H9 (cell line): ENCODE results near the gene MOB3B. TPM values are rescaled to one million over a fixed set of nuclear protein-coding genes. Genes with fewer than 3 reads are reported as not detected.

ENCODE experiments used
- DNase-seq: peaks from one replicate; pipeline ENCODE4 v3.0.0-alpha.2; 2017
- H2AFZ ChIP-seq: one replicate; pipeline ENCODE4 v1.6.1; 2013; ENCODE audit warnings: mild to moderate bottlenecking, low read length, control low read depth, moderate library complexity
- H2AK5ac ChIP-seq: 2 replicates; pipeline ENCODE4 v1.6.1; 2013; ENCODE audit warnings: low read length, control low read depth, mixed read lengths; ENCODE audit not compliant: insufficient read length
- H2BK120ac ChIP-seq: one replicate; pipeline ENCODE4 v1.6.1; 2013; ENCODE audit warnings: low read depth, mild to moderate bottlenecking, low read length, control low read depth, inconsistent platforms; ENCODE audit not compliant: poor library complexity, severe bottlenecking
- H2BK12ac ChIP-seq: 2 replicates; pipeline ENCODE4 v1.6.1; 2013; ENCODE audit warnings: low read length, control low read depth, mixed read lengths, low read depth; ENCODE audit not compliant: insufficient read length
- H2BK15ac ChIP-seq: 2 replicates; pipeline ENCODE4 v1.6.1; 2013; ENCODE audit warnings: low read depth, low read length, control low read depth
- H2BK20ac ChIP-seq: one replicate; pipeline ENCODE4 v1.6.1; 2013; ENCODE audit warnings: low read depth, mild to moderate bottlenecking, low read length, control low read depth, inconsistent platforms; ENCODE audit not compliant: poor library complexity, severe bottlenecking
- H2BK5ac ChIP-seq: 2 replicates; pipeline ENCODE4 v1.6.1; 2013; ENCODE audit warnings: low read length, control low read depth, mixed read lengths; ENCODE audit not compliant: insufficient read length
- H3K14ac ChIP-seq: 2 replicates; pipeline ENCODE4 v1.6.1; 2013; ENCODE audit warnings: low read length, control low read depth; ENCODE audit not compliant: insufficient read depth
- H3K18ac ChIP-seq: 2 replicates; pipeline ENCODE4 v1.6.1; 2013; ENCODE audit warnings: low read depth, mild to moderate bottlenecking, mixed read lengths, low read length, control low read depth; ENCODE audit not compliant: insufficient read length
- H3K23ac ChIP-seq: 2 replicates; pipeline ENCODE4 v1.6.1; 2013; ENCODE audit warnings: low read length, control low read depth, mixed read lengths, low read depth; ENCODE audit not compliant: insufficient read length
- H3K23me2 ChIP-seq: 2 replicates; pipeline ENCODE4 v1.6.1; 2013; ENCODE audit warnings: low read depth, mild to moderate bottlenecking, mixed read lengths, low read length, control low read depth; ENCODE audit not compliant: insufficient read length, poor library complexity, severe bottlenecking
- H3K27ac ChIP-seq: 2 replicates; pipeline ENCODE4 v1.5.1; 2013; ENCODE audit warnings: low read length, control low read depth, mixed read lengths, low read depth; ENCODE audit not compliant: insufficient read length
- H3K27me3 ChIP-seq: 2 replicates; pipeline ENCODE4 v1.6.1; 2013; ENCODE audit warnings: low read length, control low read depth, inconsistent platforms; ENCODE audit not compliant: insufficient read depth
- H3K4ac ChIP-seq: 2 replicates; pipeline ENCODE4 v1.6.1; 2013; ENCODE audit warnings: low read depth, mild to moderate bottlenecking, control low read depth, inconsistent platforms, low read length, moderate library complexity
- H3K4me1 ChIP-seq: 2 replicates; pipeline ENCODE4 v1.6.1; 2013; ENCODE audit warnings: low read length, control low read depth, inconsistent platforms; ENCODE audit not compliant: insufficient read depth
- H3K4me2 ChIP-seq: 2 replicates; pipeline ENCODE4 v1.6.1; 2013; ENCODE audit warnings: low read length, control low read depth, mixed read lengths; ENCODE audit not compliant: insufficient read length, insufficient read depth
- H3K56ac ChIP-seq: 2 replicates; pipeline ENCODE4 v1.6.1; 2013; ENCODE audit warnings: low read depth, mild to moderate bottlenecking, mixed read lengths, low read length, control low read depth; ENCODE audit not compliant: insufficient read length
- H3K79me1 ChIP-seq: 2 replicates; pipeline ENCODE4 v1.6.1; 2013; ENCODE audit warnings: low read depth, mild to moderate bottlenecking, moderate library complexity, low read length, control low read depth, inconsistent platforms; ENCODE audit not compliant: insufficient read depth, poor library complexity, severe bottlenecking
- H3K79me2 ChIP-seq: 2 replicates; pipeline ENCODE4 v1.6.1; 2013; ENCODE audit warnings: low read length, control low read depth, inconsistent platforms; ENCODE audit not compliant: insufficient read depth
- H3K9ac ChIP-seq: 2 replicates; pipeline ENCODE4 v1.6.1; 2013; ENCODE audit warnings: low read length, control low read depth, mixed read lengths; ENCODE audit not compliant: insufficient read length; ENCODE audit errors: extremely low read depth
- H3K9me3 ChIP-seq: one replicate; pipeline ENCODE4 v1.6.1; 2013; ENCODE audit warnings: low read depth, low read length, inconsistent platforms; ENCODE audit not compliant: control insufficient read depth
- H3T11ph ChIP-seq: one replicate; pipeline ENCODE4 v1.6.1; 2013; ENCODE audit warnings: mild to moderate bottlenecking, low read length, control low read depth, inconsistent platforms
- H4K20me1 ChIP-seq: one replicate; pipeline ENCODE4 v1.6.1; 2013; ENCODE audit not compliant: control insufficient read depth, insufficient read length, insufficient read depth
- H4K5ac ChIP-seq: 2 replicates; pipeline ENCODE4 v1.6.1; 2013; ENCODE audit warnings: low read depth, mild to moderate bottlenecking, mixed read lengths, low read length, control low read depth; ENCODE audit not compliant: insufficient read length
- H4K8ac ChIP-seq: replicated peaks from 2 replicates; pipeline ENCODE4 v1.6.1; 2013; ENCODE audit warnings: low read length, control low read depth, mixed read lengths, low read depth; ENCODE audit not compliant: insufficient read length
- H4K91ac ChIP-seq: 2 replicates; pipeline ENCODE4 v1.6.1; 2013; ENCODE audit warnings: low read depth, mild to moderate bottlenecking, moderate library complexity, mixed read lengths, low read length, control low read depth; ENCODE audit not compliant: insufficient read length
- H3K27ac Mint-ChIP-seq, 3 experiments: 2 replicates in 2 of 3; 3 replicates in 1 of 3; pipeline ENCODE4 v1.8.0; 2020 to 2021; ENCODE audit warnings: mixed read lengths in 3 of 3, mild to moderate bottlenecking in 1 of 3, moderate library complexity in 1 of 3
- H3K27me3 Mint-ChIP-seq: 2 replicates; pipeline ENCODE4 v1.8.0; 2021; ENCODE audit warnings: low read depth, mild to moderate bottlenecking, moderate library complexity, mixed read lengths
- H3K36me3 Mint-ChIP-seq, 3 experiments: 2 replicates in 2 of 3; 3 replicates in 1 of 3; pipeline ENCODE4 v1.8.0; 2020 to 2021; ENCODE audit warnings: low read depth in 3 of 3, mixed read lengths in 3 of 3; ENCODE audit not compliant: insufficient read depth in 1 of 3
- H3K4me1 Mint-ChIP-seq, 2 experiments: 2 replicates each; pipeline ENCODE4 v1.8.0; 2020; ENCODE audit warnings: mixed read lengths in 2 of 2
- H3K4me3 Mint-ChIP-seq, 2 experiments: 2 replicates in 1 of 2; 3 replicates in 1 of 2; pipeline ENCODE4 v1.8.0; 2020 to 2021; ENCODE audit warnings: mild to moderate bottlenecking in 2 of 2, mixed read lengths in 2 of 2, moderate library complexity in 1 of 2
- H3K9me3 Mint-ChIP-seq, 2 experiments: 2 replicates in 1 of 2; 3 replicates in 1 of 2; pipeline ENCODE4 v1.8.0; 2020; ENCODE audit warnings: mild to moderate bottlenecking in 2 of 2, mixed read lengths in 2 of 2, moderate library complexity in 1 of 2
- WGBS: extraction: QIAGEN DNeasy Blood & Tissue Kit; methylation state at CpG from one replicate; pipeline ENCODE4 v1.1.7; 2013; ENCODE audit warnings: missing lambda C conversion rate, low lambda C conversion rate, mixed read lengths; ENCODE audit not compliant: insufficient read length; ENCODE audit errors: extremely low coverage; 5-methylcytosine and 5-hydroxymethylcytosine counted together
- total RNA-seq: library from RNA; stranded (reverse); gene quantifications from 2 replicates; pipeline ENCODE4 v1.2.1, GENCODE V29; 2021
- TF ChIP-seq, protein P1 (sequence below): fragments of 200-600 bp; sonication (generic); conservative IDR thresholded peaks from 3 replicates; pipeline ENCODE4 v1.8.0; 2021; ENCODE audit warnings: antibody characterized with exemption, mild to moderate bottlenecking

Gene MOB3B
- total RNA-seq, 1 experiment from 2014 or later: 9.8 TPM

DNA sequence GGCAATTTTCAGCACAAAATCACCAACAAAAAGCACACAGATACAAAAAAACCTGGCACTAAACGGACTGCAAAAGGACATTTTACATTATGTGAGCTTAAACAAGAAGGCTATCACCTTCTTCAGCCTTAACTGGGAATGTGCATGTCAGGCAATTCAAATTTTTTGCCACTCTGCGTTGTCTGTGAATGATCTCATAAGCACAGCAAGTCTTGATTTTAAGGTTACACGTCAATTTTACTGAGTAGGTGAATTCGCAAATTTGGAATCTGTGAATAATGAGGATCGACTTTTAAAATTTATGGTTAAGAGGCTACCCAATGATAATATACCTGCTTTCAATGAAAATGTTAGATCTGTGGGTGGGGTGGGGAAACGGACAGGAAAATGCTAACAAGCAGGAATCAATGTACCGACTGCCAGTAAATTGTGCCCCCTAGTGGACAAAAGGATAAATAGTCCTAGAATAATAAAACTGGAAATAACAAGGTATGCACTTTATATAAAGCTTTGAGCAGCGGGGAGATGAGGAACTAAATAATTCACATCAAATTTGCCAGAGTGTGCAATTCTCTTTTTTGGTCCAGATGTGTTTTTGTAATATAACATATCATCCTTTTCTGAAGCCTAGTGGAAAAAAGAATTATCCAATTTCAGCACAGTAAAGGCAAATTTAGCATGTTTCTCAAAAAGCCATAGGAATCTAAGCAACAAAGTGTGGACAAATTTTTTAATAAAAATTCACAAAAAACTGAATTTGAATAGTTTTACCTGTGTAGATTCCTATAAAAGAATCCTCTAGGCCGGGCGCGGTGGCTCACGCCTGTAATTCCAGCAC, 253.2 kb downstream of the MOB3B start:
- H4K5ac ChIP-seq: no peak overlapping the region
- H4K20me1 ChIP-seq: no peaks in the 10 kb centered on the region
- H3K4me3 Mint-ChIP-seq: no peak overlapping the region
- no peak overlapping the region for H2AK5ac ChIP-seq
- H4K91ac ChIP-seq: no peak overlapping the region
- no peak overlapping the region for H3K23ac ChIP-seq
- no peaks in the 10 kb centered on the region for H3K27me3 Mint-ChIP-seq
- H2BK15ac ChIP-seq: no peak overlapping the region
- H3K9me3 ChIP-seq: no peaks in the 10 kb centered on the region
- H3K27ac Mint-ChIP-seq: no peak overlapping the region
- H2BK12ac ChIP-seq: no peak overlapping the region
- H2BK120ac ChIP-seq: no peak overlapping the region
- no peak overlapping the region for H2BK20ac ChIP-seq
- H3K18ac ChIP-seq: no peak overlapping the region
- H3K27me3 ChIP-seq: no peaks in the 10 kb centered on the region
- no peak overlapping the region for H3K27ac ChIP-seq
- peak overlapping the region; percentile 45 for H2AFZ ChIP-seq
- no peak overlapping the region for H2BK5ac ChIP-seq
- no peak overlapping the region for H3K56ac ChIP-seq
- TF ChIP-seq, protein P1, sequence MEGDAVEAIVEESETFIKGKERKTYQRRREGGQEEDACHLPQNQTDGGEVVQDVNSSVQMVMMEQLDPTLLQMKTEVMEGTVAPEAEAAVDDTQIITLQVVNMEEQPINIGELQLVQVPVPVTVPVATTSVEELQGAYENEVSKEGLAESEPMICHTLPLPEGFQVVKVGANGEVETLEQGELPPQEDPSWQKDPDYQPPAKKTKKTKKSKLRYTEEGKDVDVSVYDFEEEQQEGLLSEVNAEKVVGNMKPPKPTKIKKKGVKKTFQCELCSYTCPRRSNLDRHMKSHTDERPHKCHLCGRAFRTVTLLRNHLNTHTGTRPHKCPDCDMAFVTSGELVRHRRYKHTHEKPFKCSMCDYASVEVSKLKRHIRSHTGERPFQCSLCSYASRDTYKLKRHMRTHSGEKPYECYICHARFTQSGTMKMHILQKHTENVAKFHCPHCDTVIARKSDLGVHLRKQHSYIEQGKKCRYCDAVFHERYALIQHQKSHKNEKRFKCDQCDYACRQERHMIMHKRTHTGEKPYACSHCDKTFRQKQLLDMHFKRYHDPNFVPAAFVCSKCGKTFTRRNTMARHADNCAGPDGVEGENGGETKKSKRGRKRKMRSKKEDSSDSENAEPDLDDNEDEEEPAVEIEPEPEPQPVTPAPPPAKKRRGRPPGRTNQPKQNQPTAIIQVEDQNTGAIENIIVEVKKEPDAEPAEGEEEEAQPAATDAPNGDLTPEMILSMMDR: peak; percentile 82
- H3K14ac ChIP-seq: no peak overlapping the region
- WGBS: no CpG with 5 or more reads among the region's 12 CpGs
- H3K79me1 ChIP-seq: no peaks in the 10 kb centered on the region
- no peak for DNase-seq
- no peaks in the 10 kb centered on the region for H3K9me3 Mint-ChIP-seq
- peaks cover 11 to 20% of the 10 kb centered on the region in 2 experiments for H3K4me1 Mint-ChIP-seq
- no peak overlapping the region for H3T11ph ChIP-seq
- H4K8ac ChIP-seq: no peak overlapping the region
- peaks cover 3% of the 10 kb centered on the region; the same call in 1 of the 2 replicates for H3K4me1 ChIP-seq
- no peaks in the 10 kb centered on the region for H3K36me3 Mint-ChIP-seq
- no peak overlapping the region for H3K4me2 ChIP-seq
- no peaks in the 10 kb centered on the region for H3K23me2 ChIP-seq
- no peak overlapping the region for H3K9ac ChIP-seq
- H3K79me2 ChIP-seq: no peaks in the 10 kb centered on the region
- no peak overlapping the region for H3K4ac ChIP-seq

Other genes with a start within 250 kb of the MOB3B start
- gene EQTN, start 232.7 kb downstream of the MOB3B start, total RNA-seq: not detected in 2 replicates
- gene IFNK, start 5.5 kb downstream of the MOB3B start, total RNA-seq: not detected in 2 replicates
- 17.0 and 18.3 TPM in 2 replicates for gene C9orf72, start 43.7 kb upstream of the MOB3B start, total RNA-seq